SK-N-SH treated with all-trans-retinoic acid at 6 μM for 48 hours (cell line): Measurements from ENCODE around the gene PARPBP.
"Not testable (repeated sequence)": the region's sequence is repeated elsewhere in the genome, so short reads cannot be mapped to it uniquely, and the experiment has no call there.

ENCODE experiments used
- ARNTL ChIP-seq: fragments of 450-650 bp; formaldehyde crosslinking; IDR thresholded peaks from 2 replicates; pipeline ENCODE4 v1.5.0; 2020; ENCODE audit warnings: low read depth, mild to moderate bottlenecking, moderate library complexity, borderline replicate concordance
- ESRRG ChIP-seq: fragments of 250-450 bp; sonication (Bioruptor Pico); IDR thresholded peaks from 2 replicates; pipeline ENCODE4 v1.6.1; 2021; ENCODE audit warnings: mild to moderate bottlenecking
- ZNF70 ChIP-seq: fragments of 450-650 bp; formaldehyde crosslinking; IDR thresholded peaks from 2 replicates; pipeline ENCODE4 v1.5.0; 2020; ENCODE audit warnings: mild to moderate bottlenecking, moderate library complexity
- TF ChIP-seq, protein P1 (sequence below): fragments of 250-450 bp; sonication (Bioruptor Pico); IDR thresholded peaks from 2 replicates; pipeline ENCODE4 v1.8.0; 2021; ENCODE audit warnings: low read depth, mild to moderate bottlenecking, moderate library complexity, borderline replicate concordance

DNA sequence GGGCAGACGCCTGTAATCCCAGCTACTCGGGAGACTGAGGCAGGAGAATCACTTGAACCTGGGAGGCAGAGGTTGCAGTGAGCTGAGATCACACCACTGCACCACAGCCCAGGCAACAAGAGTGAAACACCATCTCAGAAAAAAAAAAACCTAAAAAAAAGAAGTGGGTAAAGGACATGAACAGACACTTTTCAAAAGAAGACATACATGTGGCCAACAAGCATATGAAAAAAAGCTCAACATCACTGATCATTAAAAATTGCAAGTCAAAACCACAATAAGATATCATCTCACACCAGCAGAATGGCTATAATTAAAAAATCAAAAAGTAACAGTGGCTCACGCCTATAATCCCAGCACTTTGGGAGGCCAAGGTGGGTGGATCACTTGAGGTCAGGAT lies 10.7 kb downstream of the PARPBP start:
- TF ChIP-seq, protein P1, sequence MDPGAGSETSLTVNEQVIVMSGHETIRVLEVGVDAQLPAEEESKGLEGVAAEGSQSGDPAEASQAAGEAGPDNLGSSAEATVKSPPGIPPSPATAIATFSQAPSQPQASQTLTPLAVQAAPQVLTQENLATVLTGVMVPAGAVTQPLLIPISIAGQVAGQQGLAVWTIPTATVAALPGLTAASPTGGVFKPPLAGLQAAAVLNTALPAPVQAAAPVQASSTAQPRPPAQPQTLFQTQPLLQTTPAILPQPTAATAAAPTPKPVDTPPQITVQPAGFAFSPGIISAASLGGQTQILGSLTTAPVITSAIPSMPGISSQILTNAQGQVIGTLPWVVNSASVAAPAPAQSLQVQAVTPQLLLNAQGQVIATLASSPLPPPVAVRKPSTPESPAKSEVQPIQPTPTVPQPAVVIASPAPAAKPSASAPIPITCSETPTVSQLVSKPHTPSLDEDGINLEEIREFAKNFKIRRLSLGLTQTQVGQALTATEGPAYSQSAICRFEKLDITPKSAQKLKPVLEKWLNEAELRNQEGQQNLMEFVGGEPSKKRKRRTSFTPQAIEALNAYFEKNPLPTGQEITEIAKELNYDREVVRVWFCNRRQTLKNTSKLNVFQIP (CRISPR knock-in tag), result not testable (repeated sequence)
- TF ChIP-seq ESRRG; ARNTL (CRISPR knock-in tag); ZNF70 (CRISPR knock-in tag): not testable (repeated sequence)
